ENCODE measurements around the gene BABAM2. TPM values are rescaled to one million over a fixed set of nuclear protein-coding genes. Genes with fewer than 3 reads are reported as not detected.

The BABAM2 gene
- total and polyA plus RNA-seq, 9 of the 15 experiments (the other 6 are each of a cell fraction or from before 2014, with no cell fraction given), result 10.9 to 37.4 (median 25.6) TPM

DNA sequence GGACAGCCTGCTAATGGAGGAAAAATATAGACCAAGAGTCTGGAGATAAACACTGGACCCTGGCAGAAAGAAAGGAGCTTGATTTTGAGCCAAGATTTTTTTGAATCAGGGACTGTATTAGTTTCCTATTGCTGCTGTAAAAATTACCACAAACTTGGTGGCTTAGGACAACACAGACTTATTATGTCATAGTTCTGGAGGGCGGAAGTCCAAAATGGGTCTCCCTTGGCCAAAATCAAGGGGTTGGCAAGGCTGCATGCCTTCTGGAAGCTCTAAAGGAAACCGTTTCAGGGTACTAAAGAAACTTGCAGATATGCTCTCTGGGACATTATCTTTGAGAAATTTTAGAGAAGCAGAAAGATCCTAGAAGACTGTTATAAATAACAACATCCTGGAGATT is 140.1 kb downstream of the BABAM2 start:
- in situ Hi-C loops (cut with MboI) (no loop called here), intact Hi-C loops (cut with micrococcal nuclease) (no loop called here)
- DNase-seq (ENCODE audit: extremely low read depth in 1 of 4, low spot score in 3 of 4), result no peak
- no peaks in the 10 kb centered on the region for H3K27me3 ChIP-seq (ENCODE audit: control insufficient read depth in 2 of 2, insufficient read depth in 2 of 2, low read length in 2 of 2)
- no peaks in the 10 kb centered on the region for H3K79me2 ChIP-seq (ENCODE audit: control insufficient read depth, insufficient read depth, low read length)
- no peaks in the 10 kb centered on the region for H3K9me3 ChIP-seq (replicated peaks; ENCODE audit: control insufficient read depth, insufficient read depth, low read depth, low read length)
- no peak overlapping the region for H2AFZ ChIP-seq (ENCODE audit: low read depth, low read length)
- ATAC-seq, result no peak
- BruUV-seq (replicated peaks), result no TSS peak
- H4K20me1 ChIP-seq (replicated peaks; ENCODE audit: control insufficient read depth, insufficient read depth, low read length), result no peaks in the 10 kb centered on the region
- ChIA-PET POLR2A (interaction anchor here (0.6 kb wide), 1 partner anchor 577 kb away, joined by 3 read pairs; no protein-coding TSS in a partner anchor), CTCF (ENCODE audit: low intra/inter-chr PET ratio) (no interaction called here)
- H3K9me1 ChIP-seq (ENCODE audit: control insufficient read depth, insufficient read depth, low read length), result no peaks in the 10 kb centered on the region
- no peak overlapping the region for H3K9ac ChIP-seq (ENCODE audit: insufficient read depth in 1 of 2, low read depth in 2 of 2, low read length in 2 of 2)
- 38% methylated on average over 2 of the region's 2 CpGs for WGBS (ENCODE audit: insufficient coverage, low coverage, missing lambda C conversion rate)
- H3K36me3 ChIP-seq (ENCODE audit: control insufficient read depth, insufficient read depth, low read length), result no peaks in the 10 kb centered on the region
- H3K4me1 ChIP-seq (replicated peaks in 1 of 2; ENCODE audit: control insufficient read depth in 2 of 2, insufficient read depth in 2 of 2, low read length in 2 of 2), result no peaks in the 10 kb centered on the region
- H3K27ac ChIP-seq (ENCODE audit: extremely low read depth, low read depth, low read length), result no peak overlapping the region
- H3K4me3 ChIP-seq, result no peak overlapping the region
- FAIRE-seq, result no peak
- H3K4me2 ChIP-seq (ENCODE audit: insufficient read depth, low read length), result no peak overlapping the region
- TF ChIP-seq, protein P1, sequence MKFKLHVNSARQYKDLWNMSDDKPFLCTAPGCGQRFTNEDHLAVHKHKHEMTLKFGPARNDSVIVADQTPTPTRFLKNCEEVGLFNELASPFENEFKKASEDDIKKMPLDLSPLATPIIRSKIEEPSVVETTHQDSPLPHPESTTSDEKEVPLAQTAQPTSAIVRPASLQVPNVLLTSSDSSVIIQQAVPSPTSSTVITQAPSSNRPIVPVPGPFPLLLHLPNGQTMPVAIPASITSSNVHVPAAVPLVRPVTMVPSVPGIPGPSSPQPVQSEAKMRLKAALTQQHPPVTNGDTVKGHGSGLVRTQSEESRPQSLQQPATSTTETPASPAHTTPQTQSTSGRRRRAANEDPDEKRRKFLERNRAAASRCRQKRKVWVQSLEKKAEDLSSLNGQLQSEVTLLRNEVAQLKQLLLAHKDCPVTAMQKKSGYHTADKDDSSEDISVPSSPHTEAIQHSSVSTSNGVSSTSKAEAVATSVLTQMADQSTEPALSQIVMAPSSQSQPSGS (CRISPR knock-in tag; IDR thresholded peaks at IDR 0.05), result no peak
- no peak for TF ChIP-seq NFRKB (IDR thresholded peaks at IDR 0.05; ENCODE audit: low read depth)
- TF ChIP-seq NFYB (IDR thresholded peaks at IDR 0.05; ENCODE audit: extremely low read depth, insufficient read length), result no peak
- TF ChIP-seq ZBTB43 (CRISPR knock-in tag; IDR thresholded peaks at IDR 0.05), result no peak
- TF ChIP-seq CREBBP (IDR thresholded peaks at IDR 0.05; ENCODE audit: low read depth, low read length), result no peak
- TF ChIP-seq FOXP4 (CRISPR knock-in tag; IDR thresholded peaks at IDR 0.05; ENCODE audit: borderline replicate concordance), result no peak
- no peak for TF ChIP-seq DDX20 (tag; IDR thresholded peaks at IDR 0.05; ENCODE audit: low read depth)
- TF ChIP-seq, protein P2, sequence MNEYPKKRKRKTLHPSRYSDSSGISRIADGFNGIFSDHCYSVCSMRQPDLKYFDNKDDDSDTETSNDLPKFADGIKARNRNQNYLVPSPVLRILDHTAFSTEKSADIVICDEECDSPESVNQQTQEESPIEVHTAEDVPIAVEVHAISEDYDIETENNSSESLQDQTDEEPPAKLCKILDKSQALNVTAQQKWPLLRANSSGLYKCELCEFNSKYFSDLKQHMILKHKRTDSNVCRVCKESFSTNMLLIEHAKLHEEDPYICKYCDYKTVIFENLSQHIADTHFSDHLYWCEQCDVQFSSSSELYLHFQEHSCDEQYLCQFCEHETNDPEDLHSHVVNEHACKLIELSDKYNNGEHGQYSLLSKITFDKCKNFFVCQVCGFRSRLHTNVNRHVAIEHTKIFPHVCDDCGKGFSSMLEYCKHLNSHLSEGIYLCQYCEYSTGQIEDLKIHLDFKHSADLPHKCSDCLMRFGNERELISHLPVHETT (CRISPR knock-in tag; conservative IDR thresholded peaks at IDR 0.05 in 1 of 2, IDR thresholded peaks at IDR 0.05 in 1 of 2), result no peak
- TF ChIP-seq SMARCA4 (IDR thresholded peaks at IDR 0.05), result no peak
- no peak for TF ChIP-seq ELF1 (tag; IDR thresholded peaks at IDR 0.05)
- TF ChIP-seq SRF (CRISPR knock-in tag; IDR thresholded peaks at IDR 0.05), result no peak
- TF ChIP-seq HDAC6 (IDR thresholded peaks at IDR 0.05; ENCODE audit: low read depth, low read length), result no peak
- no peak for TF ChIP-seq YBX1 (IDR thresholded peaks at IDR 0.05)
- TF ChIP-seq EP300 (IDR thresholded peaks at IDR 0.05; ENCODE audit: low read length), result no peak
- no peak for TF ChIP-seq ESRRA (IDR thresholded peaks at IDR 0.05; ENCODE audit: borderline replicate concordance, low read depth)
- no peak for TF ChIP-seq CCNT2 (IDR thresholded peaks at IDR 0.05; ENCODE audit: borderline replicate concordance, extremely low read depth, insufficient read length, low read depth, low read length)
